ENCODE measurements around the gene COL8A1.
"Not testable (repeated sequence)": the region's sequence is repeated elsewhere in the genome, so short reads cannot be mapped to it uniquely, and the experiment has no call there.

The COL8A1 gene

GRCh38 chr3:99803297-99803696, 164.9 kb downstream of the COL8A1 start:
- DNase-seq (ENCODE audit: low read depth in 2 of 2), result no peak

- DNase-seq (ENCODE audit: low read depth in 2 of 2), result no peak
These were observed 166.8 kb downstream of the COL8A1 start for GRCh38 chr3:99805160-99805559.

DNA sequence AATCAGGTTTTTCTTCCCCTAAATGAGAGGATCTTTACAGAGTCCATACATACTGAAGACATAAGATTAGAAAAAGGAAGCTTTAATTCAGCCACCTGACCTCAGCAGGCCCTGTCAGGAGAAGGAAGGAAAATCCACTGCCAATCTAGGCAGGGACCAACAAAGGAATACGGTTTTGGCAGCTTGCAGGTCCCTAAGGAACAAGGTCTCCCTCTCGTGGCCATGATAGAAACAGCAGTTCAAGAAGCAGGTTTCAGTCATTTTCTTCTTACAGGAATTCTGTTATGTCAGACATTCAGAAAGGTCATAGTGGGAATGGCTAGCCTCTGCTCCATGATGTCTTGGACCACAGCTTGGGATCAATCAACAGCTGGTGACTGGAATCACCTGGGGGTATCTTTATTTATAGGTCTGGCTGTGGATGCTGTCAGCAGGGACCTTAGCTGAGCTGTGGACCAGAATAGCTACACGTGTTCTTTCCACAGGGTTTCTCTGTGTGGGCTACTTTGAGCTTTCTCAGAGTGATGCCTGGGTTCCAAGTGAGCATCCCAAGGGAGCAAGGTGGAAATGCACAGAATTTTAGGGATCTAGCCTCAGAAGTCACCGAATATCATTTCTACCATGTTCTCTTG, 169.9 kb downstream of the COL8A1 start:
- no peak for DNase-seq (ENCODE audit: low read depth in 2 of 2)

GRCh38 chr3:99809565-99809964, 171.2 kb downstream of the COL8A1 start:
- DNase-seq (ENCODE audit: low read depth in 2 of 2), result no peak

- no peak for DNase-seq (ENCODE audit: low read depth in 2 of 2)
These were observed 172.0 kb downstream of the COL8A1 start for GRCh38 chr3:99810403-99810802.

DNA sequence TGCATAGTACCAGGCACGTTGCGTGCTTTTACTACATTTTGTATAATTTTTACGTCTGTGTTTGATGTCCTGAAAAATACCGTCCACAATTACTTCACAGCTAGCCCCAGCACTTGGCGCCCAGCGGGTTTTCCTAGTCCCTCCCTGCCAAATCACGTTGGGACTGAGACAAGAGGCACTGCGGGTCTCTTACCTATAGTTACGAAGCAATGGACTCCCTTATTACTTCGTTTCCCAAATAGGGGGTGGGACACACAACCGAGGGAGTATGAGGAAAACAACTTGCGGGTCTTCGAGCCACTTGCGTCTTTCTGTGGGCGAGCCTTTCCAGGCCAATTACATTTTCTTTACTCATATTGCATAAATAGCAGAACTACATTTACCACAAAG, 178.6 kb downstream of the COL8A1 start:
- DNase-seq (ENCODE audit: low read depth in 2 of 2), result no peak

DNA sequence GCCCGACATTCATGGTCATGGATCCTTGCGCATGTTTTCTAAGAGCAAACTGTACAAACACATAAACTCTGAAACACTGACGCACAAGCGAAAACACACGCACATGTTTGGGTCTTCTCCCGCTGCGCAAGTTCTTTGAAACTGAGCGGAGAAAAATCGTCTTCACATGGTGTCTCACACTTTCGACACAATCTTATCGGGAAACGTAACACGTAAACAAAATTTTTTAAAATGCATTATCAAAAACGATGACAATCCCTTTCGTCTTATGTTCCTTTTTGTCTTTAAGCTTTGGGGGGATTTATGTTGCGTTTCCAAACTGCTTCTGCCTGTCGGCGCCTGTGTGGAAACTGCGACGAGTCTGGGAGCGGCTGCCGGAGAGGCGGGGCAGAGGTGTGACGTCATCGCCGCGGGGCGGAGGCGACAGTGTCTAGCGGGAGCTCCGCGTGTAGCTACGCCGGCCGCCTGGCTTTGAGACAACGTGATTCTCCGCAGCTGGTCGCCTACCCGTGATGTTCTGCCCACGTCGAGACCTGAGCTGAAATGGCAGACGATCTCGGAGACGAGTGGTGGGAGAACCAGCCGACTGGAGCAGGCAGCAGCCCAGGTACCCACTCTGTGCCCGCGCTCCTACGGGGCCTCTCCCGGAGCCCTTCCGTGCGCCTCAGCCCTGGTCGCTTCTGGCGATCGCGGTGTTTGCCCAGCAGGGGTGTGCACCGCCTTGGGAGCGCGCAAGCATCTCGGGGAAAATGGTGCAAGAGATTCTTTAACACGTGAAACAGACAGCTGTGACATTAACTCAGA, 179.2 kb downstream of the COL8A1 start, which contains the start of gene CMSS1:
Gene CMSS1, plus strand, starts transcription at position 426 of the 804 bp plus-strand sequence.
- DNase-seq (ENCODE audit: low read depth in 2 of 2), result peak; percentile 90 to 92

- no peak for DNase-seq (ENCODE audit: low read depth in 2 of 2)
These were observed 180.4 kb downstream of the COL8A1 start for GRCh38 chr3:99818818-99819217.

DNA sequence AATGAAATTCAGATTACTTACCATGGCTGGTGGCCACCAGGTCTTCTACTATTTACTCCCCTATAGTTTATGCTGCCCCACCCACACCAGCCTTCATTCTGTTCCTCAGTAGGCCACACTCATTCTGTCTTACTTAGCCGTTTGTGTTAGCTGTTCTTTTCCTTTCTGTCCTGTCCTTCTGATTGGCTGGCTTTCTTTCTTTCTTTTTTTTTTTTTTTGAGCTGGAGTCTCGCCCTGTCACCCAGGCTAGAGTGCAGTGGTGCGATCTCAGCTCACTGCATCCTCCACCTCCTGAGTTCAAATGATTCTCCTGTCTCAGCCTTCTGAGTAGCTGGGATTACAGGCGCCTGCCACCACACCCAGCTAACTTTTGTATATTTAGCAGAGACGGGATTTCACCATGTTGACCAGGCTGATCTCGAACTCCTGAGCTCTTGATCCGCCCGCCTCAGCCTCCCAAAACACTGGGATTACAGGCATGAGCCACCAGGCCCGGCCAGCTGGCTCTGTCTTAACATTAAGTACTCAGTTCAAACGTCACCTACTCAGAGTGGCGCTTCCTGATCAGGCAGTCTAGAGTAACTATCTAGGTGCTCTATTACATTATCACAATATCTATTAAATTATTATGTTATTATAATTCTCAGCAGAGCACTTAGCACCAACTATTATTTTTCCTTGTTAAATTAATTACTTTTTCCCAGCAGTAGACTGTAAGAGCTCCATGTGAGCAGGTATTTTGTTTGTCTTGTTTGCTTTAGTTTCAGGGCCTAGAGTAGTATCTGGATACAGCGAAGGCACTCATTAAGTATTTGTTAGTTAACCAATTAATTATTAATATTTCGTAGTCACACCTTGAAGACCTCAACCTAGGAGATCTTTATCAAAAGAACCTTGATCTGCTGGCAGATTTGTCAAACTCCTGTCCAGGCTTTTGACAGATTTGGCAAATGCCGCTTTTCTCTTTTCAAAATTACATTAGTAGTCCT, 185.6 kb downstream of the COL8A1 start:
- DNase-seq (ENCODE audit: low read depth in 2 of 2), result no peak

DNA sequence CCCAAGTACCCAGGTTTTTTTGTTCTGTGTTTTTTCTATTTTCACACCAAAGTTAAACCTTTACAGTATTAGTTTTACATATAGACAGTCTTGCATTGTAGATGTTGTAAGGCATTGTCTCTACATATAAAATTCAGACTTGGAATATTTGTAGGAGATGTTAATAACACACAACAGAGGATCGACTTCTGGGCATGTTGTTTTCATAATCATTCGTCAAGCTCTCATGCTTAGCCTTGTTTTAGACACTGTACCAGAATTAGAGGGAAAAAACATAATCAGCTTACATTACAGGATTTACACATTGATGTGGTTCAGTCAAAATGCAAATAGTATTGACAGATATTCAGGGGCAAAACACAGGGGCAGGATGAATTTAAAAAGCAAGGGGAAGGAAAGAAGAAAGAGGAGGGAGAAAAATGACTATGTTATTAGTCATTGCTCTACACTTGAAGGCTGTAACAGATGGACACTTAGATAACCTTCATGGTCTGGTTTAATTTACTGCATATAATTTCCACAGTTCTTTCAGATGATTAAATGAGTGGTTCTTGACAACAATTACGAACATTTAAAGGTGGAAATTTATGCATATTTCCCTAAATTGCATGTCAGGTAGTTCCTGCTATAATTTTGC, 186.7 kb downstream of the COL8A1 start:
- no peak for DNase-seq (ENCODE audit: low read depth in 2 of 2)

DNA sequence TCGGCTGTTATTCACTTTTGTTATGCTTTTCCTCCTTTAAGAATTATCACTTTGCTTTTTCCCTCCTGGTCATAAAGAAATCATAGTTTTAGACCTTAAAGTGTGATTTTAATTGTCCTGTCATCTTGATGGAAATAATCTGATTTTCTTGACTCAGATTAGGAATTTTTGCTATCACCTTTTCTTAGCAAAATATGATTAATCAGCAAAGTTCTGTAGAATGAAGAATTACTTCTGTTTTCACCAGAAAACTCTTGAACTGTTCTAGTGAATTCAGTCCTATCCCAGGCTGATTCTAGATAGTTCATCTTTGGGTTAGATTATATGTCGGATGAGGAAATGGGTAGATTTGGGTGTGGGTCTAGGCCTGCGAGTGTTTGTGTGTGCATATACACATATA, 191.4 kb downstream of the COL8A1 start:
- no peak for DNase-seq (ENCODE audit: low read depth in 2 of 2)

GRCh38 chr3:99833617-99834205, 195.3 kb downstream of the COL8A1 start:
- no peak for DNase-seq (ENCODE audit: low read depth in 2 of 2)

DNA sequence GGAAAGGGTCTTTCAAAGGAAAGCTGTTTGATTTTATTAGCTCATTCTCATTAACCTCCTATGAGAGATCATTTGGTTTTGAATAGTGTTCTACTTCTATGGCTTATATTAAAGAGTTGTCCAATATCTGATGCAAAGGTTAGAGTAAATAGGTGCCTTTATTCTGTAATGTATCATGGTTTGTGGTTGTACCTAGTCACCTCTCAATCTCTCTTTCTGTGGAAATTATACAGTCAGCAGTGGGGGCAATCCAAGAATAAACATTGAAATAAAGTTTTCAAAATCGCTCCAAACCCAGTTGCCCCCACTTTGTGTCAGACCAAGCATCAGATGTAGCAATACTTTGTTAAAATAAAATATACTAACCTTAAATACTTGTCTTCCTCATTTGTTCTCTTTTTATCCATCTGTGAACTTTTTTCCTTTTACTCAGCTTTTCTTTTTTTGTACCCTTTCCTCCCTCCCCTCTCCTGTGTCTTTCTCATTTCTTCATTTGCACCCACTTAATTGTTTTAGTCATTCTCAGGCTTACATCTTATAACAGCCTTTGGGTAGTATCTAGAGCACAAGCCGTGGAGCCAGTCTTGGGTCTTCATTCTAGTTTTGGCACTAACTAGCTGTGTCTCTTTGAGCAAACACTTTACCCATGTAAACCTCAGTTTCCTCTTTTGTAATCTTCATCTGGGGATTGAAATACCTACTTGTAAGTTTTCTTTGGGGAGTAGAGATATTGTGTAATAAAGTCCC, 196.0 kb downstream of the COL8A1 start:
- no peak for DNase-seq (ENCODE audit: low read depth in 2 of 2)

DNA sequence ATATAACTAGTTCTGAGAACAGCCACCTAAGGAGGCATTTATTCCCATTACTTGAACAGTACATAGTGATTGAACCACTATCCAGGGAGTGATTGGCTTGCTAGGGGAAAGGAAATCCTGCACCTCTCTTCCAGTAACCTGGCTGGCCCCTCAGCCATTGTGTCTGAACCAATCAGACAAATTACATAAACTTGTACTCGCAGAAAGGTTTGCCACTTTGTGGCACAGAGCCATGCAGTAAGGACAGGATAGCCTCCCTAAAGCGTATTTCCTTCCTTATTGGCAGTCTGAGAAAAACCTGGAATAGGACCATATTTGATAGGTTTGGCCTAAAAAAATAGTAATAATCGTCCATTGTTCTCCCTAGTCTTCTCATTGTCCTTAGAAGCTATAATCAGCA, 198.3 kb downstream of the COL8A1 start:
- DNase-seq (ENCODE audit: low read depth in 2 of 2), result no peak

DNA sequence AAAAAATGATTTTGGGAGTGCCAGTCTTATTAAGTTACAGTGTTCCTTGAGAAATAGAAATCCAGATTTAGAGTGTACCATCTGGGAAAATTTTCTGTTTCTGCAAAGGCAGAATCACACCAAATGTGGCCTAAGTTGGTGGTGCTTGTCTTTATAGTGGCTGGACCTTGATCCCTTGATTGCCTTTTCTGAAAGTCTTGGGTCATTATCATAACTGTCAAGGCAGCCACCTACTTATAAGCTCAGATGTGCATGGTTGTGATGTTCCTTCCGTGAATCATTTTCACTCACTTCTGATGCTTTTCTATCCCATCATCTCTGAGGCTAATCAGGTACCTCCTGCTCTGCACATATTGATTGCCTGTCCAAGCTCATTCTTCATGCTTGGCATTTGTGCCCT, 199.3 kb downstream of the COL8A1 start:
- DNase-seq (ENCODE audit: low read depth in 2 of 2), result no peak

DNA sequence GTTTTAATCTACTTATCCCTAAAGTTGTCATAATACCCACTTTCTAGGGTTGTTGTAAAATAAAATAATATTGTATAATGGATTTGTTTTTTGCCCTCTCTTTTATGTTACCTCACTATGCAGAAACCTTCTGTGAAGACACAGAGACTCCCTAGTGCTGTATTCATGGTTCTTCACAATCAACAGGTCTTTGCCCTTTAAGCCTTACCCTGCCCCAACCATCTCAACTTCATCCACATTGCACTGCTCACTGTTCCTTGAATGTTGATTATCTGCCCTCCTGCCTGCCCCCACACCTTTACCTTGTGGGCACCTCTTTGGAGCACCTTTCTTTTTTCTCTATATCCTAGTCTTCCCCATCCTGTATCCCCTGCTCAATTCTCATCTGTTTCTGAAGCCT, 200.4 kb downstream of the COL8A1 start:
- DNase-seq (ENCODE audit: low read depth in 2 of 2), result no peak

DNA sequence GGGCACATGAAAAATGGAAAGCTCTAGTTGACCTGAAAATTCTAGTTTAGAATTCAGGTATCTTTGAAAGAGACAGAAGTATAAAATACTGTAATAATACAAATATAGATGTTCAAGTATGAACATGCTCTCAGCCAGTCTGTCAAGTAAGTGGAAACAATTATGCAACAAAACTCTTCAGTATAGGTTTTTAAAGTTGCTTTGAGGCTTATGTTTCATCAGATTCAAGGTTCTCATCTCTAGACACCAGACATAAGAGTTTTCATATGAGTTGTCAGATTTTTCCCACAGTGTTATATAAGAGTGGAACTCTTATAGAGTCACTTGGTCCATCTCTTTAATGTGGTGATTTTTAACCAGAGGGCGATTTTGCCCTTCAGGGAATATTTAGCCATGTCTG, 201.2 kb downstream of the COL8A1 start:
- DNase-seq (ENCODE audit: low read depth in 2 of 2), result no peak

GRCh38 chr3:99841949-99842348, 203.6 kb downstream of the COL8A1 start:
- not testable (repeated sequence) for DNase-seq (ENCODE audit: low read depth in 2 of 2)

DNA sequence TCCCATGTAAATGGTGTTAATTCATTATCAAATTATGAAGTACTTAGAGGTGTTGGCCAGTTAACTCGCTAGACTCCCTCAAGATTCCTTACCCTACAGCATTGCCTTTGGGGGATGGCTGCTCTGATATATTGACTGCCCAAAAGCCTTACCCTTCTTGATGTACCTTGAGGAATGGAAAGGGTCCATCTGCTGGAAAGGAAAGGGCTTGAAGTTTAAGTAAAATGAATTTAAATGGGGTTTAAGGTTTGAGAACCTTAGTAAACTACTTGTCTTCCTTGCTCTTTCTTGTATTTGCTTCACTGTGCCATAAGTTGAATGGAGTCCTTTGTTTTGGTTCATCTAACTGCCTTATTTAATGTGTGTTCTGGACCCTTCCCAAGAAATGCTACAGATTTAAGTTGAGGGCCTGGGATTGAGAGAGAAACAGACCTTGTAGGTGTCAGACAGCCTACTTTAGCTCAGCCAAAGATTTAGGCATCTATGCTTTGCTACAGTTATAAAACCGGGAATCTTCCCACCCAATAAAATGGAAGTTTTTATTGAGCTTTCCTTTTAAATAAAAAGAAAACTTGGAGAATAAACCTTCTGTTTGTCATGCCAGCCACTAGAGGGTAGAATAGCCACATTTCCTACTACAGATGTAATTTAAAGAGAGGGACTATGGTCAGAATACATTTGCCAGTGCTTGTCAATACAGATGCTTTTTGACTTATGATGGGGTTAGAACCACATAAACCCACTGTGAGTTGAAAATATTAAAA, 204.6 kb downstream of the COL8A1 start:
- DNase-seq (ENCODE audit: low read depth in 2 of 2), result no peak
